HepG2 (cell line): ENCODE measurements around the gene EXO1. TPM values are rescaled to one million over a fixed set of nuclear protein-coding genes. Genes with fewer than 3 reads are reported as not detected.

ENCODE experiments used
- BCLAF1 ChIP-seq: fragments of 450-650 bp; IDR thresholded peaks from 2 replicates; pipeline ENCODE4 v1.6.1; 2017; ENCODE audit warnings: mild to moderate bottlenecking
- CBFB ChIP-seq: sonication (generic); formaldehyde crosslinking; IDR thresholded peaks from 2 replicates; pipeline ENCODE4 v1.4.0; 2020; ENCODE audit warnings: missing genetic modification reagents
- EZH2 ChIP-seq: conservative IDR thresholded peaks from 2 replicates; pipeline ENCODE4 v1.6.1; 2012; ENCODE audit warnings: mild to moderate bottlenecking, low read depth, low read length, moderate library complexity
- FOXK1 ChIP-seq: sonication (generic); formaldehyde crosslinking; IDR thresholded peaks from 2 replicates; pipeline ENCODE4 v1.4.0; 2020; ENCODE audit warnings: low read depth, missing genetic modification reagents, borderline replicate concordance
- GATAD1 ChIP-seq: IDR thresholded peaks from 2 replicates; pipeline ENCODE4 v1.6.1; 2016; ENCODE audit warnings: missing genetic modification reagents, missing compliant biosample characterization
- HNRNPUL1 ChIP-seq: fragments of 200-400 bp; formaldehyde crosslinking; IDR thresholded peaks from 2 replicates; pipeline ENCODE4 v1.6.1; 2017; ENCODE audit warnings: low read depth, mild to moderate bottlenecking, low read length, moderate library complexity
- RBM39 ChIP-seq: fragments of 200-400 bp; formaldehyde crosslinking; IDR thresholded peaks from one replicate; pipeline ENCODE4 v1.6.1; 2018; ENCODE audit warnings: antibody characterized with exemption, mild to moderate bottlenecking, low read depth, low read length; ENCODE audit not compliant: poor library complexity, severe bottlenecking
- SCMH1 ChIP-seq: sonication (generic); formaldehyde crosslinking; IDR thresholded peaks from 2 replicates; pipeline ENCODE4 v1.9.0; 2021; ENCODE audit warnings: missing genetic modification reagents, mild to moderate bottlenecking, borderline replicate concordance
- STAT6 ChIP-seq: sonication (generic); formaldehyde crosslinking; IDR thresholded peaks from 2 replicates; pipeline ENCODE4 v1.4.0; 2020; ENCODE audit warnings: missing genetic modification reagents, mild to moderate bottlenecking, borderline replicate concordance
- TAF15 ChIP-seq: fragments of 200-400 bp; formaldehyde crosslinking; IDR thresholded peaks from one replicate; pipeline ENCODE4 v1.6.1; 2018; ENCODE audit warnings: mild to moderate bottlenecking, low read depth, low read length; ENCODE audit not compliant: poor library complexity, severe bottlenecking
- TCF12 ChIP-seq, 2 experiments: fragments of 450-650 bp in 1 of 2; sonication (generic) in 1 of 2; formaldehyde crosslinking in 1 of 2; IDR thresholded peaks; 2 replicates each; pipeline versions ENCODE4 v1.6.1 to v1.8.0; 2017 to 2022; ENCODE audit warnings: antibody characterized with exemption in 1 of 2, mild to moderate bottlenecking in 1 of 2, missing genetic modification reagents in 1 of 2, moderate library complexity in 1 of 2
- TFE3 ChIP-seq: IDR thresholded peaks from 2 replicates; pipeline ENCODE4 v1.6.1; 2016
- TRIM22 ChIP-seq: fragments of 450-650 bp; IDR thresholded peaks from 2 replicates; pipeline ENCODE4 v1.6.1; 2017
- ZNF331 ChIP-seq: sonication (generic); formaldehyde crosslinking; IDR thresholded peaks from 2 replicates; pipeline ENCODE4 v1.4.0; 2020; ENCODE audit warnings: missing genetic modification reagents
- ZNF354B ChIP-seq: sonication (generic); formaldehyde crosslinking; IDR thresholded peaks from 2 replicates; pipeline ENCODE4 v1.8.0; 2022; ENCODE audit warnings: mild to moderate bottlenecking, missing genetic modification reagents
- ZNF460 ChIP-seq: sonication (generic); formaldehyde crosslinking; IDR thresholded peaks from 2 replicates; pipeline ENCODE4 v1.5.1; 2020; ENCODE audit warnings: missing genetic modification reagents, mild to moderate bottlenecking, borderline replicate concordance
- ZNF776 ChIP-seq: sonication (generic); formaldehyde crosslinking; IDR thresholded peaks from 2 replicates; pipeline ENCODE4 v1.4.0; 2020; ENCODE audit warnings: mild to moderate bottlenecking, missing genetic modification reagents
- ZNF788 ChIP-seq: sonication (generic); formaldehyde crosslinking; IDR thresholded peaks from 2 replicates; pipeline ENCODE4 v1.5.0; 2020; ENCODE audit warnings: mild to moderate bottlenecking, missing genetic modification reagents, borderline replicate concordance
- ZNF790 ChIP-seq: sonication (generic); formaldehyde crosslinking; IDR thresholded peaks from 2 replicates; pipeline ENCODE4 v1.8.0; 2022; ENCODE audit warnings: missing genetic modification reagents, mild to moderate bottlenecking, borderline replicate concordance
- polyA plus RNA-seq, 8 experiments: library from polyadenylated mRNA; depleted of rRNA in 3 of 8; stranded (reverse) in 7 of 8; unstranded in 1 of 8; fragments of >200 nt; fragmentation: Illumina TruSeq in 4 of 8; extraction: Trizol in 4 of 8; gene quantifications; 2 replicates each; pipeline versions ENCODE4 v1.2.1 to v1.2.3, GENCODE V29; 2011 to 2016; ENCODE audit warnings: low read depth in 4 of 8, missing spikeins in 1 of 8, mixed read lengths in 1 of 8; ENCODE audit not compliant: insufficient read depth in 1 of 8
- total RNA-seq, 5 experiments: library from RNA; depleted of rRNA; stranded (reverse); fragments of >200 nt; fragmentation: Illumina TruSeq; extraction: Trizol; gene quantifications; 2 replicates each; pipeline ENCODE4 v1.2.3, GENCODE V29; 2016; ENCODE audit warnings: low read depth in 1 of 5

EXO1 gene
- total and polyA plus RNA-seq, 2 of the 13 experiments (the other 11 are each of a cell fraction or from before 2014, with no cell fraction given): 3.2 to 26.1 TPM

- no peak for TF ChIP-seq STAT6
- no peak for TF ChIP-seq TCF12 (IDR thresholded peaks at IDR 0.05)
- peak; percentile 62; the same call in 1 of the 2 replicates for TF ChIP-seq TCF12 (CRISPR knock-in tag; IDR thresholded peaks at IDR 0.05)
- no peak for TF ChIP-seq ZNF790 (CRISPR knock-in tag)
- TF ChIP-seq FOXK1 (CRISPR knock-in tag): peak; percentile 98
- no peak for TF ChIP-seq RBM39
- TF ChIP-seq ZNF331 (CRISPR knock-in tag): peak; percentile 36; the same call in 1 of the 2 replicates
- TF ChIP-seq ZNF788: peak; percentile 57; the same call in 1 of the 2 replicates
- no peak; the same call in 1 of the 2 replicates for TF ChIP-seq ZNF776 (CRISPR knock-in tag)
- TF ChIP-seq BCLAF1: no peak
- no peak for TF ChIP-seq HNRNPUL1
- TF ChIP-seq ZNF460: no peak
- no peak for TF ChIP-seq TRIM22
- 0 out of 2 replicates have a peak, but pooled peaks have one; percentile 57 for TF ChIP-seq ZNF354B (CRISPR knock-in tag)
- TF ChIP-seq EZH2: no peak
- no peak for TF ChIP-seq TAF15
- no peak for TF ChIP-seq SCMH1
- TF ChIP-seq CBFB: peak; percentile 85
- peak; percentile 96 for TF ChIP-seq GATAD1 (CRISPR knock-in tag)
- TF ChIP-seq TFE3 (CRISPR knock-in tag): no peak
These were observed at the start of gene EXO1 (continued) for GRCh38 chr1:241847796-241848685.
